Mucosa of stomach (tissue), 1 donor: ENCODE data around the gene DSC1.

Source experiments
- H3K27me3 ChIP-seq: one replicate; pipeline ENCODE4 v1.7.0; 2013; ENCODE audit warnings: mild to moderate bottlenecking, low read length; ENCODE audit not compliant: control insufficient read depth, insufficient read depth
- H3K36me3 ChIP-seq: one replicate; pipeline ENCODE4 v1.7.0; 2013; ENCODE audit warnings: low read length; ENCODE audit not compliant: control insufficient read depth, insufficient read depth
- H3K4me1 ChIP-seq: one replicate; pipeline ENCODE4 v1.7.0; 2013; ENCODE audit warnings: mild to moderate bottlenecking, low read length; ENCODE audit not compliant: control insufficient read depth, insufficient read depth
- H3K4me3 ChIP-seq: one replicate; pipeline ENCODE4 v1.7.0; 2013; ENCODE audit warnings: low read length
- H3K9ac ChIP-seq: one replicate; pipeline ENCODE4 v1.7.0; 2013; ENCODE audit warnings: mild to moderate bottlenecking, low read length, moderate library complexity
- H3K9me3 ChIP-seq: one replicate; pipeline ENCODE4 v1.7.0; 2013; ENCODE audit warnings: mild to moderate bottlenecking, low read length, moderate library complexity; ENCODE audit not compliant: control insufficient read depth
- donor health status: Pancreatic carcinoma.

DSC1 gene

GRCh38 chr18:31100436-31101182 lies 62.0 kb downstream of the DSC1 start:
- Histone ChIP-seq H3K9me3 (no peaks in the 10 kb centered on the region), H3K27me3 (no peaks in the 10 kb centered on the region), H3K4me1 (peaks cover 14% of the 10 kb centered on the region), H3K9ac (peak overlapping the region; percentile 94), H3K4me3 (peak overlapping the region; percentile 78), H3K36me3 (no peaks in the 10 kb centered on the region)

DNA sequence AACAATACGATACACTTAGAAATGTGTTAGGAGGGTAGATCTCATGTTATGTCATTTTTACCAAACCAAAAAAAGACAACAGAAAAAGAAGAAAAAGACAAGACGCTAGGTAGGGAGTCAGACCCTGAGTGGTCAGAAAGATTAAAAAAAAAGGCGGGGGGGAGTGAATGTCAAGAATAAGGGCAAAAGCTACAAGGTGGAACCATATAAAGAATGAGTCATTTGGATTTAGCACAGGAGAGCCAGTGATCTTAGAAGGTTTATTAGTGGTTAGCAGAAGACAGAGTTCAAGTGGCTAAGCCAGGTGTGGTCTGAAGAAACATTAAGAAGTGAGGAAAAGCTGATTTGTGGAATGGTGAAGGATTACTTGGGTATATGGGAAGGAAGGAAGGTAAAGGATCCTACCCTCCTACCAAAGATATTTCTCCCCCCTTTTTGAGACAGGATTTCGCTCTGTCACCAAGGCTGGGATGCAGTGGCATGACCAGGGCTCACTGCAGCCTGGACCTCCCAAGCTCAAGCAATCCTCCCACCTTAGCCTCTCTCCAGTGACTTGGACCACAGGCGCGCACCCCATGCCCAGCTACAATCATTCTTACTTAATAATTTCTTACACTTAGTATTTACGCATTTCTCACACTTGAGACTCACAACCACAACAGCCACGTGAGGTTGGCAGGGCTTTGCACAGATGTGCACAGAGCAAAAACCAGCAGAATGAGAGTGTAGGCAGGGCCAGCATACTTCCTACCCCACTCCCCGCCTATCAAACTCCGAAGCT lies 63.0 kb downstream of the DSC1 start:
- no peak overlapping the region for H3K4me3 ChIP-seq
- peaks cover 14% of the 10 kb centered on the region for H3K4me1 ChIP-seq
- H3K9me3 ChIP-seq: no peaks in the 10 kb centered on the region
- no peaks in the 10 kb centered on the region for H3K27me3 ChIP-seq
- H3K9ac ChIP-seq: peak overlapping the region; percentile 94
- H3K36me3 ChIP-seq: no peaks in the 10 kb centered on the region

DNA sequence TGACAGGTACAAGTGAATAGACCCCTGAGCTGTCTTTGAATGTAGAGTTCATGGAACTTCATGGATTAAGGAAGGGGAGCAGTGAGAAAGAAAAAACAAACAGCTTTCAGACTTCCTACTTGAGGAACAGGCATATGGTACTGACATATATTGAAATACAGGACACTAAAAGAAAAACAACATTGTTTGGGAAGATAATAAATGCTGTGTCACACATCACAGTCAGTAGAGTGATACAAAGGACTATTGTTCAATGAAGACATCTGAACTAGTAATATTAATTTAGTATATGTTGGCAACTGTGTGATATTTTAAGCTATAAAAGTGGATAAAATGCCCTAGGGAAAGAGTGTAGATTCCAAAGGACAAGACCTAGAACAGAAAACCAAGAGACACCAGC lies 63.8 kb downstream of the DSC1 start:
- H3K4me1 ChIP-seq: peaks cover 14% of the 10 kb centered on the region
- H3K4me3 ChIP-seq: no peak overlapping the region
- H3K9ac ChIP-seq: no peak overlapping the region
- H3K36me3 ChIP-seq: no peaks in the 10 kb centered on the region
- H3K9me3 ChIP-seq: no peaks in the 10 kb centered on the region
- no peaks in the 10 kb centered on the region for H3K27me3 ChIP-seq

DNA sequence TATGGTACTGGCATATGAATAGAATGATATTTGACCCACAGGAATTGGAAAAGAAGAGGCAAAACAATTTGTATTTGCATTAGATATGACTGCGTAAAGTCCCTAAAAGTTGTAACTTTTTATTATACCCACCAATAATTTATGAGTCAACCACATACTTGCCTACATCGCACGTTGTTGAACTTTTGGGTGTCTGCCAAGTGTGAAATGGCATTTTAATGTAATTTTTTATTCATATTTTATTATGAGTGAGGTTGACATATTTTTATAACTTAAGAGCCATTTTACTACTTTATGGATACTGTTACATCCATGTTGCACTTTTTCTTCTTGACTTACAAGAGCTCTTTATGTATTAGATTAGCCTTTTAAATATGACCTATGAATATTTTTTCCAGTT lies 65.0 kb downstream of the DSC1 start:
- Histone ChIP-seq H3K4me1 (peaks cover 14% of the 10 kb centered on the region), H3K9ac (no peak overlapping the region), H3K36me3 (no peaks in the 10 kb centered on the region), H3K9me3 (no peaks in the 10 kb centered on the region), H3K4me3 (no peak overlapping the region), H3K27me3 (no peaks in the 10 kb centered on the region)

DNA sequence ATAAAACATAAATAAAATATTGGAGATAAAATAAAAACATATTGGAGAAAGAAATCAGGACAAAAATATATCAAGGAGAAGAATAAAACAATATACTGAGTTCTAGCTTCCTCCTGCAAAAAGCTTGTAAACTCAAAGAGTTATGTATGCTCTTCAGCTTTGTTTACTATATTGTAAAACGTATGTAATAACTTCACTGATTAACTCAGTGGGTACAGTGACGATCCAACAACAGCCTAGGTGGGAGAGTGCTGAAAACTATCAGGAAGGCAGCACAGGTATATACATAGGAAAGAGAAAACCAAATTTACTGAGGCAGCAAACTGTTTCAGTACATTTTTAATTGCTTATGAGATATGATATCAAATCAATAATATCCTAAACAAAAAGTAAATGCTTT lies 68.8 kb downstream of the DSC1 start:
- Histone ChIP-seq H3K36me3 (no peaks in the 10 kb centered on the region), H3K9me3 (no peaks in the 10 kb centered on the region), H3K27me3 (no peaks in the 10 kb centered on the region), H3K4me3 (no peak overlapping the region), H3K9ac (no peak overlapping the region), H3K4me1 (peaks cover 9% of the 10 kb centered on the region)

DNA sequence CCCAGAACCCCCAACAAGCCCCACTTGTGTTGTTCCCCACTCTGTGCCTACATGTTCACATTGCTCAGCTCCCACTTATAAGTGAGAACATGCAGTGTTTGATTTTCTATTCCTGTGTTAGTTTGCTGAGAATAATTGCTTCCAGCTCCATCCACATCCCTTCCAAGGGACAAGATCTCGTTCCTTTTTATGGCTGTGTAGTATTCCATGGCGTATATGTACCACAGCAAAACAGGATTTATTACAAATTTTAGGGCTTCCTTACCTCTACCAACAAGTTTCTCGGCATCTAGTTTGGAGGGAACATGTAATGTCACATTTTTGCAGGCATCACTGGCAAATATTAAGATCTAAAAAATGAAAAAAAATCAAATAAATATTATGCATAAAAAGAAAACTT lies 69.4 kb downstream of the DSC1 start:
- H3K9ac ChIP-seq: no peak overlapping the region
- no peaks in the 10 kb centered on the region for H3K36me3 ChIP-seq
- H3K4me3 ChIP-seq: no peak overlapping the region
- H3K4me1 ChIP-seq: peaks cover 9% of the 10 kb centered on the region
- no peaks in the 10 kb centered on the region for H3K27me3 ChIP-seq
- no peaks in the 10 kb centered on the region for H3K9me3 ChIP-seq

GRCh38 chr18:31091350-31091749 lies 71.3 kb downstream of the DSC1 start:
- no peak overlapping the region for H3K4me3 ChIP-seq
- no peaks in the 10 kb centered on the region for H3K27me3 ChIP-seq
- no peaks in the 10 kb centered on the region for H3K9me3 ChIP-seq
- no peaks in the 10 kb centered on the region for H3K36me3 ChIP-seq
- no peak overlapping the region for H3K9ac ChIP-seq
- H3K4me1 ChIP-seq: peaks cover 7% of the 10 kb centered on the region

- Histone ChIP-seq H3K4me1 (no peaks in the 10 kb centered on the region), H3K9me3 (no peaks in the 10 kb centered on the region), H3K27me3 (no peaks in the 10 kb centered on the region), H3K9ac (no peak overlapping the region), H3K36me3 (no peaks in the 10 kb centered on the region), H3K4me3 (no peak overlapping the region)
These were observed 74.1 kb downstream of the DSC1 start for GRCh38 chr18:31088532-31088931.

GRCh38 chr18:31079973-31080372 lies 82.7 kb downstream of the DSC1 start:
- Histone ChIP-seq H3K36me3 (no peaks in the 10 kb centered on the region), H3K27me3 (no peaks in the 10 kb centered on the region), H3K4me1 (no peaks in the 10 kb centered on the region), H3K4me3 (no peak overlapping the region), H3K9ac (no peak overlapping the region), H3K9me3 (no peaks in the 10 kb centered on the region)
